H1 (cell line): ENCODE results near the gene SIGLEC11. TPM values are rescaled to one million over a fixed set of nuclear protein-coding genes. Genes with fewer than 3 reads are reported as not detected.

Experiments used
- CTCF ChIA-PET: fragments of 300-600 bp; sonication (Branson Sonifier 250); formaldehyde crosslinking; loops from one replicate; lab custom pipeline; 2021; ENCODE audit not compliant: partially characterized antibody; lab: Charles Lee
- POLR2A ChIA-PET: fragments of 300-600 bp; sonication (Branson Sonifier 250); formaldehyde crosslinking; loops from one replicate; lab custom pipeline; 2021; ENCODE audit warnings: inconsistent platforms; ENCODE audit not compliant: partially characterized antibody; lab: Charles Lee
- DNase-seq, 2 experiments: peaks; one replicate each; pipeline versions ENCODE4 v3.0.0 to v3.0.0-alpha.2; 2010 to 2022; ENCODE audit warnings: low spot score in 2 of 2, low read depth in 1 of 2, mixed read lengths in 1 of 2
- FAIRE-seq: peaks from 2 replicates; lab custom pipeline; 2011; peaks lifted over from hg19 to GRCh38; lab: Jason Lieb, UNC
- H2AFZ ChIP-seq: 2 replicates; pipeline ENCODE4 v1.8.1; 2012; ENCODE audit warnings: low read length, inconsistent platforms
- H2AK5ac ChIP-seq: 2 replicates; pipeline ENCODE4 v1.6.1; 2013; ENCODE audit warnings: low read depth, low read length
- H2BK120ac ChIP-seq: replicated peaks from 2 replicates; pipeline ENCODE3; 2013; ENCODE audit warnings: low read depth, low read length, inconsistent platforms
- H2BK12ac ChIP-seq: 2 replicates; pipeline ENCODE4 v1.6.1; 2013; ENCODE audit warnings: low read depth, low read length
- H2BK15ac ChIP-seq: 2 replicates; pipeline ENCODE4 v1.6.1; 2013; ENCODE audit warnings: low read length
- H2BK20ac ChIP-seq: 2 replicates; pipeline ENCODE4 v1.6.1; 2013; ENCODE audit warnings: low read length
- H2BK5ac ChIP-seq: 2 replicates; pipeline ENCODE4 v1.6.1; 2013; ENCODE audit warnings: low read depth, low read length
- H3K14ac ChIP-seq: 2 replicates; pipeline ENCODE4 v1.6.1; 2013; ENCODE audit warnings: inconsistent platforms; ENCODE audit not compliant: insufficient read length
- H3K18ac ChIP-seq: 2 replicates; pipeline ENCODE4 v1.6.1; 2013; ENCODE audit warnings: low read length; ENCODE audit errors: extremely low read depth
- H3K23ac ChIP-seq: 2 replicates; pipeline ENCODE4 v1.6.1; 2013; ENCODE audit warnings: inconsistent platforms; ENCODE audit not compliant: insufficient read length
- H3K23me2 ChIP-seq: 2 replicates; pipeline ENCODE4 v1.6.1; 2013; ENCODE audit warnings: low read depth, low read length
- H3K27ac ChIP-seq: 2 replicates; pipeline ENCODE4 v1.6.1; 2011; ENCODE audit warnings: low read depth, low read length, inconsistent platforms
- H3K27me3 ChIP-seq, 4 experiments: replicated peaks in 1 of 4; 1 replicate in 1 of 4; 2 replicates in 3 of 4; pipeline versions ENCODE4 v1.6.1 to v1.8.1; 2011 to 2013; ENCODE audit warnings: low read length in 3 of 4, mild to moderate bottlenecking in 3 of 4, inconsistent platforms in 2 of 4, mixed read lengths in 2 of 4, moderate library complexity in 1 of 4; ENCODE audit not compliant: control insufficient read depth in 3 of 4, insufficient read depth in 3 of 4; ENCODE audit errors: extremely low read depth in 1 of 4
- H3K36me3 ChIP-seq, 4 experiments: 2 replicates each; pipeline versions ENCODE4 v1.6.1 to v1.8.1; 2011 to 2013; ENCODE audit warnings: mild to moderate bottlenecking in 4 of 4, low read length in 3 of 4, moderate library complexity in 2 of 4, control low read depth in 1 of 4, inconsistent platforms in 1 of 4; ENCODE audit not compliant: insufficient read depth in 4 of 4, control insufficient read depth in 2 of 4
- H3K4ac ChIP-seq: replicated peaks from 2 replicates; pipeline ENCODE3; 2013; ENCODE audit warnings: low read length, low read depth, mixed read lengths, inconsistent platforms; ENCODE audit not compliant: insufficient read length
- H3K4me1 ChIP-seq, 4 experiments: replicated peaks in 1 of 4; 1 replicate in 1 of 4; 2 replicates in 3 of 4; pipeline versions ENCODE4 v1.6.1 to v1.8.1; 2011 to 2013; ENCODE audit warnings: low read length in 3 of 4, inconsistent platforms in 2 of 4, mixed read lengths in 1 of 4; ENCODE audit not compliant: insufficient read depth in 4 of 4, control insufficient read depth in 3 of 4
- H3K4me2 ChIP-seq, 2 experiments: 2 replicates each; pipeline versions ENCODE4 v1.6.1 to v1.8.1; 2011 to 2013; ENCODE audit warnings: low read depth in 2 of 2, low read length in 2 of 2, control low read depth in 1 of 2, inconsistent platforms in 1 of 2, mild to moderate bottlenecking in 1 of 2; ENCODE audit not compliant: insufficient read depth in 1 of 2
- H3K4me3 ChIP-seq, 4 experiments: fragments of 200-600, 300-600 bp in 1 of 4; sonication (generic), shearing (Covaris generic), sonication (Bioruptor Twin) in 1 of 4; 2 replicates each; pipeline versions ENCODE4 v1.5.1 to v1.8.1; 2011 to 2016; ENCODE audit warnings: low read length in 4 of 4, low read depth in 3 of 4, control low read depth in 2 of 4, inconsistent platforms in 2 of 4, mild to moderate bottlenecking in 2 of 4, mixed read lengths in 1 of 4, moderate library complexity in 1 of 4; ENCODE audit not compliant: insufficient read depth in 2 of 4; ENCODE audit errors: extremely low read depth in 1 of 4
- H3K56ac ChIP-seq: replicated peaks from 2 replicates; pipeline ENCODE3; 2013; ENCODE audit warnings: low read depth, mild to moderate bottlenecking, mixed read lengths, low read length, inconsistent platforms; ENCODE audit not compliant: insufficient read length
- H3K79me1 ChIP-seq: 2 replicates; pipeline ENCODE4 v1.6.1; 2013; ENCODE audit warnings: low read depth, low read length, control low read depth
- H3K79me2 ChIP-seq, 2 experiments: 2 replicates each; pipeline versions ENCODE4 v1.6.1 to v1.8.1; 2012 to 2013; ENCODE audit warnings: low read length in 2 of 2, mild to moderate bottlenecking in 2 of 2, inconsistent platforms in 1 of 2; ENCODE audit not compliant: insufficient read depth in 2 of 2, control insufficient read depth in 1 of 2
- H3K9ac ChIP-seq, 4 experiments: replicated peaks in 1 of 4; 1 replicate in 1 of 4; 2 replicates in 3 of 4; pipeline versions ENCODE4 v1.6.1 to v1.8.1; 2011 to 2013; ENCODE audit warnings: low read depth in 3 of 4, low read length in 3 of 4, control low read depth in 2 of 4, mild to moderate bottlenecking in 2 of 4, moderate library complexity in 2 of 4, inconsistent platforms in 1 of 4; ENCODE audit errors: extremely low read depth in 1 of 4
- H3K9me3 ChIP-seq, 2 experiments: 2 replicates each; pipeline versions ENCODE4 v1.6.1 to v1.8.1; 2012 to 2013; ENCODE audit warnings: mild to moderate bottlenecking in 2 of 2, moderate library complexity in 2 of 2, control low read depth in 1 of 2, inconsistent platforms in 1 of 2, low read depth in 1 of 2, low read length in 1 of 2, mixed read lengths in 1 of 2; ENCODE audit not compliant: insufficient read depth in 2 of 2
- H4K20me1 ChIP-seq, 2 experiments: replicated peaks in 1 of 2; 2 replicates each; pipeline versions ENCODE3 to v1.8.1; 2011 to 2013; ENCODE audit warnings: inconsistent platforms in 2 of 2, low read length in 2 of 2, mild to moderate bottlenecking in 1 of 2; ENCODE audit not compliant: insufficient read depth in 2 of 2, control insufficient read depth in 1 of 2
- H4K5ac ChIP-seq: 2 replicates; pipeline ENCODE4 v1.6.1; 2013; ENCODE audit warnings: low read length, low read depth, mixed read lengths, inconsistent platforms; ENCODE audit not compliant: insufficient read length
- H4K8ac ChIP-seq: 2 replicates; pipeline ENCODE4 v1.8.0; 2013; ENCODE audit warnings: mild to moderate bottlenecking, moderate library complexity, low read length, inconsistent platforms; ENCODE audit not compliant: insufficient read depth; ENCODE audit errors: extremely low read depth
- H4K91ac ChIP-seq: replicated peaks from 2 replicates; pipeline ENCODE3; 2013; ENCODE audit warnings: low read length, mixed read lengths, inconsistent platforms; ENCODE audit not compliant: insufficient read length
- ATF2 ChIP-seq: IDR thresholded peaks from 2 replicates; pipeline ENCODE4 v1.6.1; 2012; ENCODE audit warnings: low read length, inconsistent platforms
- WGBS, 2 experiments: shearing (Covaris generic) in 1 of 2; methylation state at CpG; one replicate each; pipeline versions ENCODE4 v1.1.6 to v1.1.7; 2013 to 2015; ENCODE audit warnings: low lambda C conversion rate in 2 of 2, mixed read lengths in 2 of 2, inconsistent platforms in 1 of 2, low coverage in 1 of 2, missing lambda C conversion rate in 1 of 2; ENCODE audit not compliant: insufficient replicate concordance in 2 of 2, insufficient coverage in 1 of 2, insufficient read length in 1 of 2; ENCODE audit errors: extremely low coverage in 1 of 2, missing lambda C conversion rate in 1 of 2; 5-methylcytosine and 5-hydroxymethylcytosine counted together
- polyA plus RNA-seq, 7 experiments: library from polyadenylated mRNA; depleted of rRNA in 3 of 7; stranded (reverse) in 5 of 7; unstranded in 2 of 7; fragments of >200 nt in 5 of 7; fragments of 200-250 nt in 2 of 7; gene quantifications; 1 replicate in 5 of 7; 2 replicates in 1 of 7; 4 replicates in 1 of 7; pipeline versions ENCODE4 v1.2.1 to v1.2.3, GENCODE V29; 2011 to 2013; ENCODE audit warnings: missing spikeins in 2 of 7, mixed read lengths in 2 of 7
- total RNA-seq: library from RNA; stranded (reverse); fragmentation: NEBNext Ultra II Directional; extraction: Animal tissue kit (Norgen Biotek cat#: 25700); gene quantifications from 2 replicates; pipeline ENCODE4 v1.2.1, GENCODE V29; 2021

SIGLEC11 gene
- total and polyA plus RNA-seq, 2 of the 8 experiments (the other 6 are each of a cell fraction or from before 2014, with no cell fraction given), result 0.18 TPM; not detected in 1

- no peak for FAIRE-seq
- DNase-seq, result no peak
- no peak overlapping the region for H4K5ac ChIP-seq
- H3K23ac ChIP-seq, result no peak overlapping the region
- POLR2A ChIA-PET, result interaction anchor here (0.6 kb wide), 1 partner anchor 17 kb away, joined by 3 read pairs; no protein-coding TSS in a partner anchor
- no peak overlapping the region for H2BK20ac ChIP-seq
- H4K8ac ChIP-seq, result peak overlapping the region; percentile 11; the same call in 1 of the 2 replicates
- TF ChIP-seq ATF2, result no peak
- TF ChIP-seq, all 59 proteins: peak for 0
- no peak overlapping the region for H3K18ac ChIP-seq
- H3K14ac ChIP-seq, result no peak overlapping the region
- 96% methylated on average over 9 of the region's 9 CpGs; no CpG with 5 or more reads in 1 of the 2 experiments for WGBS, 2 experiments
- no peak overlapping the region for H3K4ac ChIP-seq
- H4K91ac ChIP-seq, result no peak overlapping the region
- H3K56ac ChIP-seq, result no peak overlapping the region
- no peak overlapping the region for H3K9ac ChIP-seq
- H3K79me2 ChIP-seq, result no peaks in the 10 kb centered on the region
- H2AK5ac ChIP-seq, result no peak overlapping the region
- peaks cover 0 to 3% of the 10 kb centered on the region in 2 experiments; a peak in 1 of 4 replicates for H3K9me3 ChIP-seq
- 0 out of 2 replicates have a peak overlapping the region, but pooled peaks have one; percentile 29 for H2BK15ac ChIP-seq
- H3K79me1 ChIP-seq, result no peaks in the 10 kb centered on the region
- no peak overlapping the region for H2AFZ ChIP-seq
- H2BK12ac ChIP-seq, result no peak overlapping the region
- H3K4me2 ChIP-seq, result no peak overlapping the region
- peaks cover 0 to 11% (median 5%) of the 10 kb centered on the region in 4 experiments; a peak in 5 of 7 replicates for H3K4me1 ChIP-seq
- H3K4me3 ChIP-seq, result no peak overlapping the region
- no peaks in the 10 kb centered on the region for H3K27me3 ChIP-seq
- peaks cover 0 to 1% of the 10 kb centered on the region in 2 experiments for H4K20me1 ChIP-seq
- CTCF ChIA-PET, result interaction anchor here (1.8 to 7.3 kb wide), 3 partner anchors 12 to 33 kb away, joined by 4 to 69 read pairs (median 28); no protein-coding TSS in a partner anchor
- no peak overlapping the region for H2BK120ac ChIP-seq
- no peak overlapping the region for H3K27ac ChIP-seq
- no peaks in the 10 kb centered on the region for H3K23me2 ChIP-seq
- H3K36me3 ChIP-seq, result no peaks in the 10 kb centered on the region
- no peak overlapping the region for H2BK5ac ChIP-seq
Observed at GRCh38 chr19:49951806-49952478, 9.0 kb downstream of the SIGLEC11 start.
